Keratinocyte (primary cell): Measurements from ENCODE around the gene BRI3BP. TPM values are rescaled to one million over a fixed set of nuclear protein-coding genes. Genes with fewer than 3 reads are reported as not detected.
"Not testable (repeated sequence)": the region's sequence is repeated elsewhere in the genome, so short reads cannot be mapped to it uniquely, and the experiment has no call there.

Source experiments
- DNase-seq: peaks from one replicate; pipeline ENCODE4 v3.0.0-alpha.2; 2011; ENCODE audit warnings: low read depth, missing footprints, low spot score
- FAIRE-seq: peaks from 2 replicates; lab custom pipeline; 2011; peaks lifted over from hg19 to GRCh38; lab: Jason Lieb, UNC
- H2AFZ ChIP-seq: 2 replicates; pipeline ENCODE4 v1.6.0; 2012; ENCODE audit warnings: low read length, control low read depth, inconsistent platforms; ENCODE audit not compliant: control insufficient read depth
- H3K27ac ChIP-seq: 2 replicates; pipeline ENCODE4 v1.5.1; 2011; ENCODE audit warnings: low read length; ENCODE audit not compliant: control insufficient read depth, insufficient read depth
- H3K27me3 ChIP-seq: 3 replicates; pipeline ENCODE4 v1.6.0; 2011; ENCODE audit warnings: low read length; ENCODE audit not compliant: control insufficient read depth, insufficient read depth; ENCODE audit errors: extremely low read depth
- H3K36me3 ChIP-seq, 2 experiments: 2 replicates in 1 of 2; 3 replicates in 1 of 2; pipeline ENCODE4 v1.5.1; 2011; ENCODE audit warnings: low read length in 2 of 2, mild to moderate bottlenecking in 1 of 2; ENCODE audit not compliant: control insufficient read depth in 2 of 2, insufficient read depth in 2 of 2; ENCODE audit errors: extremely low read depth in 1 of 2
- H3K4me1 ChIP-seq: 3 replicates; pipeline ENCODE4 v1.5.1; 2011; ENCODE audit warnings: low read length; ENCODE audit not compliant: control insufficient read depth, insufficient read depth; ENCODE audit errors: extremely low read depth
- H3K4me2 ChIP-seq: 3 replicates; pipeline ENCODE4 v1.6.0; 2011; ENCODE audit warnings: low read depth, low read length; ENCODE audit not compliant: control insufficient read depth, insufficient read depth; ENCODE audit errors: extremely low read depth
- H3K4me3 ChIP-seq, 3 experiments: fragments of 200-600 bp in 1 of 3; sonication (generic) in 1 of 3; 2 replicates in 2 of 3; 3 replicates in 1 of 3; pipeline ENCODE4 v1.5.1; 2011 to 2016; ENCODE audit warnings: low read length in 3 of 3, mild to moderate bottlenecking in 3 of 3, control low read depth in 2 of 3, inconsistent platforms in 1 of 3, low read depth in 1 of 3, mixed read lengths in 1 of 3, mixed run types in 1 of 3, moderate library complexity in 1 of 3; ENCODE audit not compliant: control insufficient read depth in 2 of 3, insufficient read depth in 2 of 3; ENCODE audit errors: extremely low read depth in 1 of 3
- H3K79me2 ChIP-seq: 2 replicates; pipeline ENCODE4 v1.6.0; 2012; ENCODE audit warnings: low read length; ENCODE audit not compliant: control insufficient read depth, insufficient read depth
- H3K9ac ChIP-seq: 3 replicates; pipeline ENCODE4 v1.6.0; 2011; ENCODE audit warnings: low read length; ENCODE audit not compliant: control insufficient read depth, insufficient read depth; ENCODE audit errors: extremely low read depth
- H3K9me1 ChIP-seq: 3 replicates; pipeline ENCODE4 v1.6.0; 2011; ENCODE audit warnings: low read length; ENCODE audit not compliant: control insufficient read depth, insufficient read depth; ENCODE audit errors: extremely low read depth
- H3K9me3 ChIP-seq: 2 replicates; pipeline ENCODE4 v1.5.1; 2012; ENCODE audit warnings: low read depth, low read length; ENCODE audit not compliant: control insufficient read depth
- H4K20me1 ChIP-seq: 3 replicates; pipeline ENCODE4 v1.6.0; 2011; ENCODE audit warnings: low read length; ENCODE audit not compliant: control insufficient read depth, insufficient read depth; ENCODE audit errors: extremely low read depth
- CTCF ChIP-seq, 3 experiments: IDR thresholded peaks in 1 of 3; conservative IDR thresholded peaks in 1 of 3; optimal IDR thresholded peaks in 1 of 3; 2 replicates in 2 of 3; 3 replicates in 1 of 3; pipeline versions ENCODE3 to v1.5.1; 2011; ENCODE audit warnings: low read length in 3 of 3, mild to moderate bottlenecking in 3 of 3, moderate library complexity in 2 of 3, control low read depth in 1 of 3, inconsistent platforms in 1 of 3; ENCODE audit not compliant: insufficient read depth in 2 of 3; ENCODE audit errors: extremely low read depth in 1 of 3
- EZH2 ChIP-seq: IDR thresholded peaks from one replicate; pipeline ENCODE4 v1.6.1; 2012; ENCODE audit warnings: inconsistent platforms, mild to moderate bottlenecking, low read length, moderate library complexity
- dilution Hi-C: fragments of 300-500 bp; cut with MboI; formaldehyde crosslinking; loops from one replicate; pipeline ENCODE4 v1.7.0; 2020; ENCODE audit warnings: low sequenced_read_pairs; ENCODE audit not compliant: extremely low pct_ligation_motif_present
- polyA plus RNA-seq, 5 experiments: library from polyadenylated mRNA; depleted of rRNA in 3 of 5; stranded (reverse) in 3 of 5; stranded (forward) in 1 of 5; unstranded in 1 of 5; fragments of >200 nt; gene quantifications; 1 replicate in 1 of 5; 2 replicates in 3 of 5; 3 replicates in 1 of 5; pipeline versions ENCODE4 v1.2.1 to v1.2.3, GENCODE V29; 2011 to 2012; ENCODE audit warnings: missing spikeins in 2 of 5, low read depth in 1 of 5, low replicate concordance in 1 of 5

Gene BRI3BP
- polyA plus RNA-seq, 1 donor (not counting 4 experiments of a cell fraction or from before 2014, with no cell fraction given) = 11.6 TPM

- H3K79me2 ChIP-seq = peaks cover 42% of the 10 kb centered on the region
- peaks cover 16 to 26% of the 10 kb centered on the region in 2 experiments for H3K36me3 ChIP-seq
- H4K20me1 ChIP-seq = no peaks in the 10 kb centered on the region
- H3K4me3 ChIP-seq = no peak overlapping the region
- no peaks in the 10 kb centered on the region for H3K4me1 ChIP-seq
- H2AFZ ChIP-seq = no peak overlapping the region
- TF ChIP-seq EZH2 (no peak), CTCF (optimal IDR thresholded peaks at IDR 0.05 in 1 of 3, IDR thresholded peaks at IDR 0.05 in 1 of 3, conservative IDR thresholded peaks at IDR 0.05 in 1 of 3; ENCODE audit: extremely low read depth in 1 of 3, insufficient read depth in 2 of 3, low read length in 3 of 3) (no peak)
- no peak for DNase-seq
- H3K9ac ChIP-seq = no peak overlapping the region
- no peaks in the 10 kb centered on the region for H3K9me1 ChIP-seq
- H3K4me2 ChIP-seq = no peak overlapping the region
- no peak for FAIRE-seq
- H3K27me3 ChIP-seq = no peaks in the 10 kb centered on the region
- dilution Hi-C loops = no loop called here
- H3K27ac ChIP-seq = no peak overlapping the region
- H3K9me3 ChIP-seq = no peaks in the 10 kb centered on the region
These were observed 78.0 kb downstream of the BRI3BP start for GRCh38 chr12:125071456-125071855.

- Histone ChIP-seq H3K4me1 (no peaks in the 10 kb centered on the region), H3K9me3 (no peaks in the 10 kb centered on the region), H3K4me3 (no peak overlapping the region), H3K27me3 (no peaks in the 10 kb centered on the region), H3K9ac (no peak overlapping the region), H2AFZ (no peak overlapping the region), H3K9me1 (no peaks in the 10 kb centered on the region), H3K4me2 (no peak overlapping the region), H3K27ac (no peak overlapping the region), H4K20me1 (no peaks in the 10 kb centered on the region), H3K79me2 (peaks cover 34% of the 10 kb centered on the region), H3K36me3 (peaks cover 20 to 29% of the 10 kb centered on the region in 2 experiments)
- DNase-seq (no peak), FAIRE-seq (no peak)
- dilution Hi-C loops = no loop called here
- TF ChIP-seq CTCF (optimal IDR thresholded peaks at IDR 0.05 in 1 of 3, IDR thresholded peaks at IDR 0.05 in 1 of 3, conservative IDR thresholded peaks at IDR 0.05 in 1 of 3; ENCODE audit: extremely low read depth in 1 of 3, insufficient read depth in 2 of 3, low read length in 3 of 3) (no peak), EZH2 (no peak)
These were observed 79.1 kb downstream of the BRI3BP start for GRCh38 chr12:125072496-125072895.

- Histone ChIP-seq H3K79me2 (peaks cover 24% of the 10 kb centered on the region), H3K36me3 (peaks cover 26 to 31% of the 10 kb centered on the region in 2 experiments)
- H3K27me3 ChIP-seq, dilution Hi-C loops, H3K27ac ChIP-seq, H3K9me1 ChIP-seq, H2AFZ ChIP-seq, H3K4me3 ChIP-seq, H3K9me3 ChIP-seq, DNase-seq, H3K4me1 ChIP-seq, FAIRE-seq, H4K20me1 ChIP-seq, H3K9ac ChIP-seq, H3K4me2 ChIP-seq: not testable (repeated sequence)
These were observed 80.8 kb downstream of the BRI3BP start for GRCh38 chr12:125074294-125074693.
